ENCODE measurements around the gene SCN5A. TPM values are rescaled to one million over a fixed set of nuclear protein-coding genes. Genes with fewer than 3 reads are reported as not detected.

The SCN5A gene
- polyA plus RNA-seq, 1 experiment, result 0.63 TPM

- TF ChIP-seq CTCF (IDR thresholded peaks at IDR 0.05; ENCODE audit: low read depth, low read length), result no peak
Observed at GRCh38 chr3:38588995-38589937, 60.2 kb downstream of the SCN5A start.

GRCh38 chr3:38588371-38588971 lies 61.0 kb downstream of the SCN5A start:
- H3K27me3 ChIP-seq (ENCODE audit: control insufficient read depth, insufficient read depth, low read length), result peaks cover 2% of the 10 kb centered on the region
- H3K27ac ChIP-seq (ENCODE audit: low read depth, low read length), result no peak overlapping the region
- H3K4me3 ChIP-seq (ENCODE audit: low read depth, low read length), result no peak overlapping the region
- H3K9me3 ChIP-seq (ENCODE audit: control insufficient read depth, insufficient read depth, low read length), result no peaks in the 10 kb centered on the region
- CTCF ChIA-PET, result interaction anchor here (0.6 kb wide), 1 partner anchor 11 kb away, joined by 3 read pairs; no protein-coding TSS in a partner anchor
- no peak for DNase-seq (ENCODE audit: low read depth, low spot score)
- no peak for TF ChIP-seq CTCF (IDR thresholded peaks at IDR 0.05; ENCODE audit: low read depth, low read length)
- POLR2A ChIA-PET, result no interaction called here

More at GRCh38 chr3:38588995-38589937, 60.2 kb downstream of the SCN5A start:
- Histone ChIP-seq H3K4me3 (ENCODE audit: low read depth, low read length) (no peak overlapping the region), H3K27ac (ENCODE audit: low read depth, low read length) (no peak overlapping the region), H3K9me3 (ENCODE audit: control insufficient read depth, insufficient read depth, low read length) (no peaks in the 10 kb centered on the region), H3K27me3 (ENCODE audit: control insufficient read depth, insufficient read depth, low read length) (peaks cover 2% of the 10 kb centered on the region)
- CTCF ChIA-PET, result interaction anchor here (0.7 kb wide), 1 partner anchor 11 kb away, joined by 3 read pairs; no protein-coding TSS in a partner anchor
- POLR2A ChIA-PET, result no interaction called here
- DNase-seq (ENCODE audit: low read depth, low spot score), result no peak

GRCh38 chr3:38587548-38588131 lies 61.8 kb downstream of the SCN5A start:
- H3K27ac ChIP-seq (ENCODE audit: low read depth, low read length), result no peak overlapping the region
- ChIA-PET CTCF (no interaction called here), POLR2A (no interaction called here)
- peaks cover 2% of the 10 kb centered on the region for H3K27me3 ChIP-seq (ENCODE audit: control insufficient read depth, insufficient read depth, low read length)
- TF ChIP-seq CTCF (IDR thresholded peaks at IDR 0.05; ENCODE audit: low read depth, low read length), result no peak
- H3K4me3 ChIP-seq (ENCODE audit: low read depth, low read length), result no peak overlapping the region
- no peaks in the 10 kb centered on the region for H3K9me3 ChIP-seq (ENCODE audit: control insufficient read depth, insufficient read depth, low read length)
- no peak for DNase-seq (ENCODE audit: low read depth, low spot score)

- CTCF ChIA-PET, result no interaction called here
Observed at GRCh38 chr3:38586546-38587520, 62.7 kb downstream of the SCN5A start.

More at GRCh38 chr3:38586546-38587520, 62.7 kb downstream of the SCN5A start:
- no peaks in the 10 kb centered on the region for H3K9me3 ChIP-seq (ENCODE audit: control insufficient read depth, insufficient read depth, low read length)
- no peak for TF ChIP-seq CTCF (IDR thresholded peaks at IDR 0.05; ENCODE audit: low read depth, low read length)
- no peak overlapping the region for H3K27ac ChIP-seq (ENCODE audit: low read depth, low read length)
- POLR2A ChIA-PET, result no interaction called here
- DNase-seq (ENCODE audit: low read depth, low spot score), result no peak
- peaks cover 2% of the 10 kb centered on the region for H3K27me3 ChIP-seq (ENCODE audit: control insufficient read depth, insufficient read depth, low read length)
- H3K4me3 ChIP-seq (ENCODE audit: low read depth, low read length), result no peak overlapping the region

Data from AG04450 (cell line).